Left ventricle myocardium superior (tissue), 1 donor: ENCODE data around the gene TMEM52B. TPM values are rescaled to one million over a fixed set of nuclear protein-coding genes. Genes with fewer than 3 reads are reported as not detected.

Source experiments
- ATAC-seq: fragments of 200-7000 bp; cut with Tn5 transposase; one replicate; pipeline ENCODE4 v1.9.1; 2020; ENCODE audit warnings: mild to moderate bottlenecking, moderate library complexity
- DNase-seq: peaks from one replicate; pipeline ENCODE4 v3.0.0-alpha.2; 2020
- intact Hi-C: fragments of 100-400 bp; cut with micrococcal nuclease; formaldehyde crosslinking; loops from one replicate; pipeline ENCODE4 v1.11.0; 2022
- long read RNA-seq: library from polyadenylated mRNA; unstranded; transcript quantifications from one replicate; pipeline ENCODE4 v2.0.0, GENCODE V29; 2021
- total RNA-seq: library from RNA; stranded (reverse); fragmentation: NEBNext Ultra II Directional; extraction: Animal tissue kit (Norgen Biotek cat#: 25700); gene quantifications from one replicate; pipeline ENCODE4 v1.2.1, GENCODE V29; 2021
- donor health status: DM: no; HTN: yes; CAD: no; lungs with severe emphysema.

TMEM52B gene
- total RNA-seq: not detected
- long read RNA-seq: 0 reads

- DNase-seq (no peak), ATAC-seq (no peak)
- intact Hi-C loops: no loop called here
Measured at GRCh38 chr12:10178821-10179220, at the start of gene TMEM52B. TMEM52B (plus strand) TSS chr12:10179032; CDS start chr12:10179575, 543 bp downstream.

DNA sequence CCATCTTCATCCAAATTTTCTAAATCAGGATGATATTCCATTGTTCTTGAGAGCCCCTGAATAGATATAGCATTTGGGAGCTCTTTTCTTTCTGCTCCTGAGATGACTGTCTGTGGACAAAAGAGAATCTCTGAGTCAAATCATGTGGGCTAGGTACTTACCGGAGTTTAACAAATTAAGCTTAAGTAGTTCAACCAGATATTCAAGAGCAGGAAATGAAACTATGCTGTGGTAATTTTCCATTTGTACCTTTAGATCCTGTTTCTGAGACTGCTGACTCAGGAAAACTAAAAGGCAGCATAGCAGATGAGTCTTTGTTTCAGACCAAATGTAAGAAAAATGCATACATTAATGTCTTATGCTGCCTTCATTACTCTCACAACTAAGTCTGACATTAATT, 48.8 kb upstream of the TMEM52B start, which contains the start of gene CLEC7A:
TSS of gene CLEC7A (minus strand) at position 158 of the 400 bp plus-strand sequence. CDS start at position 41, 117 bp downstream.
- ATAC-seq: peak; percentile 17
- intact Hi-C loops: no loop called here
- no peak for DNase-seq

- DNase-seq (no peak), ATAC-seq (peak; percentile 32)
- intact Hi-C loops: no loop called here
Measured at GRCh38 chr12:10131111-10131690, 47.6 kb upstream of the TMEM52B start.

- ATAC-seq (no peak), DNase-seq (no peak)
- intact Hi-C loops: no loop called here
Measured at GRCh38 chr12:10132850-10133370, 45.9 kb upstream of the TMEM52B start.

DNA sequence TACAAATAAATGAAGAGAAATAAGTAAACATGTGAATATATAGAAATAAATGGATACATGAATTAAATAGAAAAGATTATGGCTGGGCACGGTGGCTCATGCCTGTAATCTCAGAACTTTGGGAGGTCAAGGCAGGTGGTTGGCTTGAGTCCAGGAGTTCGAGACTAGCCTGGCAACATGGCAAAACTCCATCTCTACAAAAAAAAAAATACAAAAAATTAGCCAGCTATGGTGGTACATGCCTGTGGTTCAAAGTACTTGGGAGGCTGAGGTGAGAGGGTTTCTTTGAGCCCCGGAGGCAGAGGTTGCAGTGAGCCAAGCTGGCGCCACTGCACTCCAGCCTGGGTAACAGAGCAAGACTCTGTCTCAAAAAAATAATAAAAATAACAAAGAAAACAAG, 43.7 kb upstream of the TMEM52B start:
- ATAC-seq: no peak
- intact Hi-C loops: no loop called here
- no peak for DNase-seq

DNA sequence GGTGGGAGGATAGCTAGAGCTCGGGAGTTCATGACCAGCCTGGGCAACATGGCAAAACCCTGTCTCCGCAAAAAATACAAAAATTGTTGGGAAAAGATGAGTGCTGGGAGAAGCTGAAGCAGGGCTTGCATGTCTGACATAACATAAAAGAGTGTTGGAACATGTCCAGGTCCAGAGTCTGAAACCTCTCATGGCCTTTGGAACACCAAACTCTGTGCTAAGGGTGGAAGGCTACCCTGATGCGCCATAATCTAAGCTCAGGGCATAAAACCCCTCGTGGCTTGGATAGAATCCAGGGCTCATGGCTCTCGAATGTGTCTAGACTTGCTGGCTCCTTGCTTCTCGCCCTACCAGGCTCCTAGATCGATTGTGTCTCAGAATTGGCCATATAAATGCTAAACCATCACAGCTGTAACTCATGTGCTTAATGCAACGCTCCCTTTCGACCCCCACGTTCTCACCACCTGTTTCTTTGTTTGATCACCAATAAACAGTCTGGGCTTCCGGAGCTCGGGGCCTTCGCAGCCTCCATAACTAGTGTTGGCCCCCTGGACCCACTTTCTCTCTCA, 42.1 kb upstream of the TMEM52B start:
- intact Hi-C loops: no loop called here
- no peak for ATAC-seq
- DNase-seq: no peak

GRCh38 chr12:10140001-10140400, 38.8 kb upstream of the TMEM52B start:
- ATAC-seq (peak; percentile 46), DNase-seq (no peak)
- intact Hi-C loops: loop anchor here (5.0 kb wide), 1 partner anchor 108 kb away; the partner anchor contains the start of gene CLEC9A

DNA sequence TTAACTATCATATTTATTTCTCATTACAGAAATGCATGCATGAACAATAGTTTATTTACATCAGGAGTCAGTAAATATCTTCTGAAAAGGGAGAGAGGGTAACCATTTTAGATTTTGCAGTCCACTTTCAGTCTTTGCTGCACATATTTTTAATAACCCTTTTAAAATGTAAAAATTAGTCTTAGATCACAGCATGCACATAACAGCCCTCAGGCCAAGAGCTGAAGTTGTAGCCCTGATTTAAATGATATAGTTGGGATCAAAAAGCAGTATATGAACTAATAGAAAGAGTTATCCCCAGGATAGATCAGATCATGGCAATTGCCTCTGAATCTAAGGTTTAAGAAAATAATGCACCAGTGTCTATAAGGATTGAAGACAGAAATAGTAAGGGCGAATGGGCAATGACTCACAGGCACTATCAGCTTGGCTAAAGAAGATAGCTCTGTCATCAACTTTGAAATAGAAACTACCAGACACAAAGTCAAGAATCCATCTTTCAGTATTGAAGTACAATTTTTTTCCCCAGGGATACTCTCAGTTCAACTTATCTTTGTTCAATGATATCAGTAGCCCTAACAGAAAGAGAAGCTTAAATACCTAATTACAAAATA, 35.7 kb upstream of the TMEM52B start:
- DNase-seq (no peak), ATAC-seq (peak; percentile 84)
- intact Hi-C loops: loop anchor here (5.0 kb wide), 1 partner anchor 111 kb away; the partner anchor contains the start of gene CLEC9A

- intact Hi-C loops: no loop called here
- ATAC-seq: no peak
- DNase-seq: no peak
Measured at GRCh38 chr12:10147714-10148403, 31.0 kb upstream of the TMEM52B start.

GRCh38 chr12:10151621-10152020, 27.2 kb upstream of the TMEM52B start:
- intact Hi-C loops: loop anchor here (5.0 kb wide), 1 partner anchor 41 kb away; no protein-coding TSS in a partner anchor
- ATAC-seq (no peak), DNase-seq (no peak)

- intact Hi-C loops: loop anchor here (5.0 kb wide), 1 partner anchor 39 kb away; no protein-coding TSS in a partner anchor
- peak; percentile 96 for ATAC-seq
Measured at GRCh38 chr12:10153271-10154144, 25.3 kb upstream of the TMEM52B start.

DNA sequence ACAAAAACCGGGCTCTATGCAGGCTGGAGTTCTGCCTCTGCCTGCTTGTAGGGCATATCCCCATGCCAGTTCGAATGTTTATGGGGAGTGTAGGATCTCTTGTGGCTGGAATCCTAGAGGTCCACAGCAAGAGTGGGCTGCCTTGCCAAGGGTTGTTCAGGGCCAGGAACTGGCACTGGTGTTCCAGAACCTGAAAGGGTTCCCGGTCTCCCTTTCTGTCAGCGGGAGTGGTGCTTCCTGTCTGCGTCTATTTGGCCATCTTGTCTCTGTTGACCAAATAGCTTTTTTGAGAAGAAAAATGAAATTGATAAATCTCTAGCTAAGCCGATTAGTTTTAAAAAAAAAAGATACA, 24.7 kb upstream of the TMEM52B start:
- DNase-seq (no peak), ATAC-seq (peak; percentile 41)
- intact Hi-C loops: loop anchor here (5.0 kb wide), 1 partner anchor 38 kb away; no protein-coding TSS in a partner anchor

More at GRCh38 chr12:10153271-10154144, 25.3 kb upstream of the TMEM52B start:
- DNase-seq: peak; percentile 79

DNA sequence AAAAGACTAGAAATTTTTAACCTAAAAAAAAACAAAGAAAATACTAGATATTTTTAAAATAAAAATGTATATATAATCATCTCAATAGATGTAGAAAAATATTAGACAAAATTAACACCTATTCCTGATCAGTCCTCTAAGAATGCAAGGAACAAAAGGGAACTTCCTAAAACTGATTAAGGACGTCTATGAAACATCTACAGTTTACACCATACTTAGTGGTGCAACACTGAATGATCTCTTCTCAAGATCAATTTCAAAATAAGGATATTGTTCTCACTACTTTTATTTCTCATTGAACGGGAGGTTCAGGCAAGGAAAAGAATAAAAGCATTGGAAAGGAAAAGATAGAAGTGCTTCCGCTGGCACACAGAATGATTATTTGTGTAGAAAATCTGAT, 22.9 kb upstream of the TMEM52B start:
- ATAC-seq (no peak), DNase-seq (no peak)
- intact Hi-C loops: no loop called here

DNA sequence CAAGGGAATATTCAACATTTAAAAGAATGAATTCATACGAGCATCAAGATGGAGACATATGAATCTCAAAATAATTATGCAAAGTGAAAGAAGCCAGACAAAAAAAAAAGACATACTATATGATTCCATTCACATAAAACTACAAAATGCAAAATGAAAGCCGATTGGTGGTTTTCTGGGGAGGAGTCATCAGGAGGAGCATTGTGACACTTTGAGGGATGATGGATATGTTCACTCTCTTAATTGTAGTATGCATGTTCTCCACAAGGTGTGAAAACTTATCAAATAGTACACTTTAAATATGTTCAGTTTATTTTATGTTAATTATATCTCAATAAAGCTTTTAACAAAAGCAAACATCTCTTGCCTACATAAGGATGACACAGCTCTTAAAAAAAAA, 20.4 kb upstream of the TMEM52B start:
- intact Hi-C loops: no loop called here
- ATAC-seq (no peak), DNase-seq (no peak)

DNA sequence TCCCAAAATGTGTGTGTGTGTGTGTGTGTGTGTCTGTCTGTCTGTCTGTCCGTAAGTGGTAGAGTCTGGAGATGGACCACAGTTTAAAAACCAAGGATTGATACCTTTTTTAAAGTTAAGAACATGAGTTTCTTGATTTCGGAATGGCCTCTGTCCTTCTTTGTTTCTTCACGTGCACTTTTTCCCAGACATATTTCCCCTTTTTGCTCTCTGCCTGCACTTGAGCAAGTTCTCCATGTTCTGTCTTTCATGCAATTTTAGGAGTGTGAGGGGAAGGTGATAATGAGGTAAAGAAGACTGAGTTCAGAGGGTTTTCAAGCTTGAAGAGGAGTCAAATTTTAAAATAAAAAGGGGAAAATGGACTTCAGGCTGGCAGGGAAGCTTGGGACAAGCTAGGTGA, 19.6 kb upstream of the TMEM52B start:
- intact Hi-C loops: no loop called here
- ATAC-seq (no peak), DNase-seq (no peak)

DNA sequence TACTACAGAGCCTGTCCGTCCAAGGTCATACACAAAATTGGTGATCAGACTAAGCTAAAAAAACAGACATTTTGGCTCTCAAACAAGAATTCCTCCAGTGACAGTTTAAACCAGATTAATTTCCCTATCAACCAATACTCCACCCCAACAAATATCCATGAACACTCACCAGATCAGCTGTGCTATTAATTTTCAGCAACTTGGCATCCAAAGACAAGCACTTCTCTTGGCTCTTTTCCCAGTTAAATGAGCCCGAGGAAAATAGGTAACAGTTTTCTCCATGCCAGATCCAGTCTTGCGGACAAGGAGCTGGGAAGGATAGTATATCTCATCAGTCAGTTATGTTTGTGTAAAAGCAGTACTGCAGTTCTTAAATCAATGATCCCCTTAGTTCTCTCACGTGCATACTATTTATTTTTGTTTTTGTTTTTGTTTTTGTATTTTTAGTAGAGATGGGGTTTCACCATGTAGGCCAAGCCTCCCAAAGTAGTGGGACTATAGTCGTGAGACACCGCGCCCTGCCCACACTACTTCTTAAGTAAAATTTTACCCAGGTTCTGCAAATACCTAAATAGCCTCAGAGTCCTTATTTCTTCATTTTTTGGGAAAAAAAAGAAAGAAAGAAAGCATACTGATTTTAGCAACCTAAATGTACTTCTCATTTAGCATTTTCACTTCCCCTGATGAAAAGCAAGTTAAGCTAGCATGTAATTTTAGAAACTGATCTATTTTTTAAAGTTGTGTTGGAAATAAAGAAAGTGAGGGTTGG, 18.0 kb upstream of the TMEM52B start:
- ATAC-seq (peak; percentile 44), DNase-seq (no peak)
- intact Hi-C loops: no loop called here

DNA sequence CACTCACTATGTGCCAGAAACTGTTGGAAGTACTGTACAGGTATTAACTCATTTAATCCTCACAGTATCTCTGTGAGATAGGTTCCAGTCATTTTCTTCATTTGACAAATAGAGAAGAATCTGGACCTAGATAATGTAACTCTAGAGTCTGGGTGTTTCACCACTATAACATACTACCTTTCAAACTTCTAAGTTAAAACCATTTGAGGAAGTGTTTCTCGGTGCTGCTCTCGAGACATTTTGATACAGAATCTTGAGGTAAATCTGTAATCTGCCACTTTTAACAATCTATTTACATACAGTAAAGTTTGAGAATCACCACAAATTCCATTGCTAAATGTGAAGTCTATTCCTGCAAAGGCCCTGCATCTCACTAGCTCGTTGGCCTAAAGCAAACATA, 15.7 kb upstream of the TMEM52B start:
- no peak for ATAC-seq

DNA sequence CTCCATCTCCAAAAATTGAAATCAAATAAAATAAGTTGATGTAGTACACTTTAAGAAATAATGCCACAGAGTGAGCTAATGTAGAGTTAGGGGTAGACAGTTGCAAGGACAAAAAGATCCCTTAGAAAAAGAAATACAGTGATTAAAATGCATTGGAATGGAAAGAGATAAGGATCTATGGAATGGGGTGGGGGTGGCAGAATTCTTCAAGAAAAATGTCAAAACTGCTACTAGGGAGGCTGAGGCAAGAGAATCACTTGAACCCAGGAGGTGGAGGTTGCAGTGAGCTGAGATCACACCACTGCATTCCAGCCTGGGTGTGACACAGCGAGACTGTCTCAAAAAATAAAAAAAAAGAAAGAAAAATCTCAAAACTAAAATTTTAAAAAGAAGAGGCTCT, 13.4 kb upstream of the TMEM52B start:
- DNase-seq (no peak), ATAC-seq (no peak)
- intact Hi-C loops: no loop called here

More for the DNA sequence above, 15.7 kb upstream of the TMEM52B start:
- no peak for DNase-seq
- intact Hi-C loops: no loop called here
